Esophagus squamous epithelium (tissue), 4 donors: ENCODE data around the gene MEA1.

Experiments
- CTCF ChIP-seq, 6 experiments: fragments of 450-650 bp in 4 of 6; fragments of 200-600 bp in 2 of 6; sonication (generic) in 2 of 6; IDR thresholded peaks; one replicate each; pipeline ENCODE4 v1.5.1; 2016 to 2019; ENCODE audit warnings: antibody characterized with exemption in 6 of 6, mild to moderate bottlenecking in 4 of 6, moderate library complexity in 4 of 6
- POLR2A ChIP-seq, 4 donors: fragments of 450-650 bp; IDR thresholded peaks; one replicate each; pipeline ENCODE4 v1.6.1; 2017; ENCODE audit warnings: antibody characterized with exemption in 4 of 4, mild to moderate bottlenecking in 4 of 4, moderate library complexity in 3 of 4

- TF ChIP-seq CTCF (IDR thresholded peaks at IDR 0.05): no peak
- TF ChIP-seq POLR2A (IDR thresholded peaks at IDR 0.05): no peak
Measured at GRCh38 chr6:43037706-43038105, 24.0 kb upstream of the MEA1 start.
